Astrocyte of the spinal cord (primary cell): Measurements from ENCODE around the gene EFCAB9.
"Not testable (repeated sequence)": the region's sequence is repeated elsewhere in the genome, so short reads cannot be mapped to it uniquely, and the experiment has no call there.

ENCODE experiments used
- DNase-seq: peaks from one replicate; pipeline ENCODE4 v3.0.0; 2011; ENCODE audit warnings: low read depth, low spot score
- H3K4me3 ChIP-seq: 2 replicates; pipeline ENCODE4 v1.5.1; 2011; ENCODE audit warnings: low read depth, mild to moderate bottlenecking, low read length, moderate library complexity
- CTCF ChIP-seq: IDR thresholded peaks from 2 replicates; pipeline ENCODE4 v1.5.1; 2012; ENCODE audit warnings: low read depth, mild to moderate bottlenecking, low read length, inconsistent platforms
- in situ Hi-C: cut with HindIII; loops from 2 replicates; pipeline ENCODE4 v1.10.0; 2017; ENCODE audit warnings: low sequenced_read_pairs

The EFCAB9 gene

GRCh38 chr5:172148381-172148780 is 45.6 kb upstream of the EFCAB9 start:
- in situ Hi-C loops = no loop called here
- TF ChIP-seq CTCF = no peak
- no peak for DNase-seq
- H3K4me3 ChIP-seq = no peak overlapping the region

- H3K4me3 ChIP-seq = no peak overlapping the region
- DNase-seq = peak; percentile 56
- in situ Hi-C loops = no loop called here
- TF ChIP-seq CTCF = no peak
Measured at GRCh38 chr5:172149073-172149472, 44.9 kb upstream of the EFCAB9 start.

- H3K4me3 ChIP-seq, in situ Hi-C loops, DNase-seq: not testable (repeated sequence)
Measured at GRCh38 chr5:172149481-172149880, 44.5 kb upstream of the EFCAB9 start.

GRCh38 chr5:172150514-172151425 is 43.2 kb upstream of the EFCAB9 start:
- DNase-seq = peak; percentile 9
- TF ChIP-seq CTCF = no peak
- in situ Hi-C loops = no loop called here
- no peak overlapping the region for H3K4me3 ChIP-seq

- no peak for TF ChIP-seq CTCF
- H3K4me3 ChIP-seq = no peak overlapping the region
- DNase-seq = no peak
- in situ Hi-C loops = no loop called here
Measured at GRCh38 chr5:172151661-172152210, 42.2 kb upstream of the EFCAB9 start.

- in situ Hi-C loops = no loop called here
- H3K4me3 ChIP-seq = no peak overlapping the region
- no peak for DNase-seq
- TF ChIP-seq CTCF = no peak
Measured at GRCh38 chr5:172153695-172154094, 40.3 kb upstream of the EFCAB9 start.

GRCh38 chr5:172155101-172155500 is 38.9 kb upstream of the EFCAB9 start:
- H3K4me3 ChIP-seq, DNase-seq, in situ Hi-C loops: not testable (repeated sequence)
